ENCODE measurements around the gene PNMA1.
"Not testable (repeated sequence)": the region's sequence is repeated elsewhere in the genome, so short reads cannot be mapped to it uniquely, and the experiment has no call there.

PNMA1 gene

GRCh38 chr14:73715707-73716106 lies 1.5 kb upstream of the PNMA1 start:
- DNase-seq (ENCODE audit: low spot score) = no peak

- DNase-seq (ENCODE audit: low spot score) = peak; percentile 56
These were observed 485 bp upstream of the PNMA1 start for GRCh38 chr14:73714656-73715081.

- no peak for DNase-seq (ENCODE audit: low spot score)
These were observed 880 bp downstream of the PNMA1 start for GRCh38 chr14:73713206-73713802.

- DNase-seq (ENCODE audit: low spot score) = no peak
These were observed 1.5 kb downstream of the PNMA1 start for GRCh38 chr14:73712540-73713180.

- DNase-seq (ENCODE audit: low spot score) = no peak
These were observed 2.1 kb downstream of the PNMA1 start for GRCh38 chr14:73712071-73712506.

- DNase-seq (ENCODE audit: low spot score) = peak; percentile 44
These were observed 3.4 kb downstream of the PNMA1 start for GRCh38 chr14:73710737-73711136.

- peak; percentile 28 for DNase-seq (ENCODE audit: low spot score)
These were observed 4.2 kb downstream of the PNMA1 start for GRCh38 chr14:73709904-73710469.

- DNase-seq (ENCODE audit: low spot score) = not testable (repeated sequence)
These were observed 6.1 kb downstream of the PNMA1 start for GRCh38 chr14:73708076-73708475.

- DNase-seq (ENCODE audit: low spot score) = no peak
These were observed 13.9 kb downstream of the PNMA1 start for GRCh38 chr14:73700325-73700724.

GRCh38 chr14:73696466-73697400 lies 17.5 kb downstream of the PNMA1 start:
- DNase-seq (ENCODE audit: low spot score) = no peak

- no peak for DNase-seq (ENCODE audit: low spot score)
These were observed 18.2 kb downstream of the PNMA1 start for GRCh38 chr14:73695997-73696396.

- no peak for DNase-seq (ENCODE audit: low spot score)
These were observed 19.1 kb downstream of the PNMA1 start for GRCh38 chr14:73695082-73695481.

- no peak for DNase-seq (ENCODE audit: low spot score)
These were observed 20.1 kb downstream of the PNMA1 start for GRCh38 chr14:73694083-73694482.

- no peak for DNase-seq (ENCODE audit: low spot score)
These were observed 27.3 kb downstream of the PNMA1 start for GRCh38 chr14:73686901-73687300.

- no peak for DNase-seq (ENCODE audit: low spot score)
These were observed 28.9 kb downstream of the PNMA1 start for GRCh38 chr14:73685328-73685727.

- no peak for DNase-seq (ENCODE audit: low spot score)
These were observed 29.6 kb downstream of the PNMA1 start for GRCh38 chr14:73684627-73685026.

GRCh38 chr14:73680821-73681220 lies 33.4 kb downstream of the PNMA1 start:
- DNase-seq (ENCODE audit: low spot score) = no peak

- no peak for DNase-seq (ENCODE audit: low spot score)
These were observed 35.5 kb downstream of the PNMA1 start for GRCh38 chr14:73678698-73679097.

GRCh38 chr14:73674986-73675385 lies 39.2 kb downstream of the PNMA1 start:
- no peak for DNase-seq (ENCODE audit: low spot score)

GRCh38 chr14:73667854-73668253 lies 46.3 kb downstream of the PNMA1 start:
- DNase-seq (ENCODE audit: low spot score) = no peak

- no peak for DNase-seq (ENCODE audit: low spot score)
These were observed 47.6 kb downstream of the PNMA1 start for GRCh38 chr14:73666583-73666982.

- no peak for DNase-seq (ENCODE audit: low spot score)
These were observed 49.1 kb downstream of the PNMA1 start for GRCh38 chr14:73665130-73665529.
